GM18951 (cell line): Measurements from ENCODE around the gene COL20A1.

Source experiments
- POLR2A ChIP-seq: IDR thresholded peaks from 4 replicates; pipeline ENCODE4 v1.6.1; 2011; ENCODE audit warnings: mild to moderate bottlenecking; ENCODE audit not compliant: insufficient read length, insufficient read depth; ENCODE audit errors: extremely low read depth
- in situ Hi-C: fragments of 300-500 bp; cut with MboI; formaldehyde crosslinking; loops from one replicate; pipeline ENCODE4 v1.12.0; 2022; ENCODE audit warnings: low sequenced_read_pairs, mixed read lengths, inconsistent platforms; ENCODE audit not compliant: unreplicated experiment

Gene COL20A1

GRCh38 chr20:63322146-63322932 is 29.4 kb downstream of the COL20A1 start:
- TF ChIP-seq POLR2A = no peak
- in situ Hi-C loops = no loop called here

GRCh38 chr20:63322933-63323273 is 29.9 kb downstream of the COL20A1 start:
- no peak for TF ChIP-seq POLR2A
- in situ Hi-C loops = no loop called here

GRCh38 chr20:63323357-63323981 is 30.5 kb downstream of the COL20A1 start:
- in situ Hi-C loops = no loop called here
- no peak for TF ChIP-seq POLR2A

GRCh38 chr20:63325021-63325471 is 32.1 kb downstream of the COL20A1 start:
- no peak for TF ChIP-seq POLR2A
- in situ Hi-C loops = no loop called here

- TF ChIP-seq POLR2A = no peak
- in situ Hi-C loops = no loop called here
These were observed 32.7 kb downstream of the COL20A1 start for GRCh38 chr20:63325554-63326313.

- in situ Hi-C loops = no loop called here
- TF ChIP-seq POLR2A = no peak
These were observed 33.6 kb downstream of the COL20A1 start for GRCh38 chr20:63326314-63327230.

- in situ Hi-C loops = no loop called here
- no peak for TF ChIP-seq POLR2A
These were observed 34.3 kb downstream of the COL20A1 start for GRCh38 chr20:63327231-63327745.

- no peak for TF ChIP-seq POLR2A
- in situ Hi-C loops = no loop called here
These were observed 35.2 kb downstream of the COL20A1 start for GRCh38 chr20:63328026-63328700.

- in situ Hi-C loops = no loop called here
- no peak for TF ChIP-seq POLR2A
These were observed 35.8 kb downstream of the COL20A1 start for GRCh38 chr20:63328718-63329275.

- TF ChIP-seq POLR2A = no peak
- in situ Hi-C loops = no loop called here
These were observed 36.5 kb downstream of the COL20A1 start for GRCh38 chr20:63329331-63330083.
